Calu3 (cell line): ENCODE measurements around the gene TBRG4. TPM values are rescaled to one million over a fixed set of nuclear protein-coding genes. Genes with fewer than 3 reads are reported as not detected.

ENCODE experiments used
- BruUV-seq: library from RNA; stranded (reverse); fragments of 400-500 nt; replicated peaks from 2 replicates; lab custom pipeline; 2021; lab: Mats Ljungman, UMichigan
- CTCF ChIA-PET: fragments of 300-600 bp; sonication (Branson Sonifier 250); formaldehyde crosslinking; loops from one replicate; lab custom pipeline; 2022; ENCODE audit warnings: antibody characterized with exemption; lab: Charles Lee
- DNase-seq: peaks from one replicate; pipeline ENCODE4 v3.0.0; 2022
- H3K27ac Mint-ChIP-seq: one replicate; pipeline ENCODE4 v1.8.0; 2022; ENCODE audit warnings: mixed read lengths; ENCODE audit not compliant: unreplicated experiment
- H3K27me3 Mint-ChIP-seq: one replicate; pipeline ENCODE4 v1.8.0; 2022; ENCODE audit warnings: mixed read lengths; ENCODE audit not compliant: unreplicated experiment
- H3K36me3 Mint-ChIP-seq: one replicate; pipeline ENCODE4 v1.8.0; 2022; ENCODE audit warnings: mild to moderate bottlenecking, moderate library complexity, mixed read lengths; ENCODE audit not compliant: insufficient read depth, unreplicated experiment
- H3K4me1 Mint-ChIP-seq: one replicate; pipeline ENCODE4 v1.8.0; 2022; ENCODE audit warnings: mild to moderate bottlenecking, low read depth, mixed read lengths; ENCODE audit not compliant: unreplicated experiment
- H3K4me3 Mint-ChIP-seq: one replicate; pipeline ENCODE4 v1.8.0; 2022; ENCODE audit warnings: mild to moderate bottlenecking, low read depth, moderate library complexity, mixed read lengths; ENCODE audit not compliant: unreplicated experiment
- H3K9me3 Mint-ChIP-seq: one replicate; pipeline ENCODE4 v1.8.0; 2022; ENCODE audit warnings: low read depth, mixed read lengths; ENCODE audit not compliant: unreplicated experiment
- CTCF ChIP-seq: fragments of 200-600 bp; IDR thresholded peaks from one replicate; pipeline ENCODE4 v1.8.0; 2022; ENCODE audit warnings: antibody characterized with exemption; ENCODE audit not compliant: unreplicated experiment
- intact Hi-C: fragments of 100-400 bp; cut with micrococcal nuclease; formaldehyde crosslinking; loops from one replicate; pipeline ENCODE4 v1.10.0; 2022; ENCODE audit not compliant: unreplicated experiment
- total RNA-seq: library from RNA; stranded (reverse); gene quantifications from 2 replicates; pipeline ENCODE4 v1.2.3, GENCODE V29; 2022

TBRG4 gene
- total RNA-seq, 1 experiment from 2014 or later = 191 TPM

DNA sequence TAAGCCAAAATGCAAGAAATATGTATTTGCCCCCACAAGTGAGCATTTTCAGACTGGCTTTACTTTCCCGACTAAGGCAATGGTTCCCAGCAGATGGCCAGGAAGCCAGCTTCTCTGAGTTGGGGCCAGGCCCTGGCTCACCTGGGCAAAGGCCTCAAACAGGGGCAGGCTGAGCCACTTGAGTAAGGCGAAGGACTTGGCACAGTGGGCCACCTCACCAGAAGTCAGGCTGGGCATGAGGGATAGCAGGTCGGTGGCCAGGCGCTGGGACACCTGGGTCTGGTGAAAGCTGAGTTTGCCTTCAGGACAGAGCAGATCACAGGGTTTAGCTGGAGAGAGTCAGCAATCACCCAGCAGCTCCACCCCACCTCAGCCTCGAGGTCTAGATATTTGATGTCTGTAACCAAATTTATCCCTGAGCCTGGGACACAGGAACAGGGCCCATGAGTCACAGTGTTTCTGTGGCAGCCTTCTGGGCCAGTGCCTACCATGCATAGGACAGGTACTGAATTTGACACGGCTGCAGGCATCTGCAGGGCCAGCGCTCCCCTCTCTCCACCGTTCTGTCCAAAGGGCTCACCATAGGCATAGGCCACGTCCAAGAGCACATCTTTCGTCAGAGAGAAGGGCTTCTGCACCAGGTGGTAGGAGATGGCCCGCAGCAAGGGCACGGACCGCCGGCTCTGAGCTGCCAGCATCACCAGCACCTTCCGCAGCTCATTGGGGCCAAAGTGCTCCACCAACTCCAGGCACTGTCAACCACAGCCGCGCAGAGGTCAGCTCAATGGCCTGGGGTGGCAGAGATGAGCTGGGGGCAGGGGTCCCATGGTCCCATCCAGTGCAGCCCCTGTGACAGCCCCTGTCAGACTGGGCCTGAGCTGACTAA lies 7.3 kb downstream of the TBRG4 start:
- H3K36me3 Mint-ChIP-seq = peaks cover 77% of the 10 kb centered on the region
- peaks cover 21% of the 10 kb centered on the region for H3K4me1 Mint-ChIP-seq
- no peaks in the 10 kb centered on the region for H3K27me3 Mint-ChIP-seq
- BruUV-seq = no TSS peak
- no peak overlapping the region for H3K4me3 Mint-ChIP-seq
- no peak for DNase-seq
- intact Hi-C loops = no loop called here
- H3K9me3 Mint-ChIP-seq = no peaks in the 10 kb centered on the region
- TF ChIP-seq CTCF = no peak
- CTCF ChIA-PET = no interaction called here
- no peak overlapping the region for H3K27ac Mint-ChIP-seq

DNA sequence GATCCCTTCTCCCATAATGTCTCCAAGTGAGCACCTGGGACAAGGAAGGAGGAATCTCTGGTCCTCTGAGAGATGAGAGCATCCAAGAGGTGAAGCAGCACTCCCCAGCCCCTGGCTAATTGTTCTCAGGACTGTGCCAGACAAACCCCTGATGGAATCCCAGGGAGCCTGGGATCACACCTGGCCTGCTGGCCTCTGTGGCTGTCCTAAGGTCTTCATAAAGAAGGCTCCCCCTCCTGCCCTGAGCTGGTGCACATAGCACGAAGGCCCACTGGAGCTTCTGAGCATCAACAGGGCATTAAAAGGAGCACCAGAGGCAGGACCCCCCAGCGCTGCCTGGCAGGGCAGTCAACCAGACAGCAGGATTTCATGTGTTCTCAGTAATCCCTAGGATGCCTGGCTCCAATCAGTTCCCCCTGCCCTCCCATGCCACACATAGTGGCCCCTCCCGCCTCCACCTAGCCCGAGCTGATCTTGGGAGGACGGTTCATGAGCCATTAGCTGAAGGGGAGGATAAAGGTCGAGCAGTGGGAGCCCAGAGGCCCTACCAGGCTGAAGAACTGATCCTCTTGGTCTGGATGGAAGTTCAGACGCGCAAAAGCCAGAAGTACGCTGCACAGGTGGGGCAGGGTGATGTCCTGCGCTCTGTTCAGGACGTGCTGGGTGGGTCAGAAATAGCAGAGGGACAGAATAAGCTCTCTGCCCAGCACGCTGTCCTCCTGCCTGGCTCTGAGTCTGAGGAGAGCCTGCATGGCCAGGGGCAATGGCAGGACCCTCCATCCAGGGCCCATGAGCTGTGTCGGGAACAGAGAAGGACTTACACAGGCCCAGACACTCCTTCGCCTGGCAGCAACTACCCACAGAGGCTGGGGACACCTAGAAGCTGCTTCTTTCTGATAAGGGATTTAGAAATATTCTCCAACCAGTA lies 8.4 kb downstream of the TBRG4 start:
- no peak for DNase-seq
- Mint-ChIP-seq H3K4me3 (no peak overlapping the region), H3K9me3 (no peaks in the 10 kb centered on the region), H3K27me3 (no peaks in the 10 kb centered on the region), H3K4me1 (peaks cover 11% of the 10 kb centered on the region), H3K27ac (no peak overlapping the region), H3K36me3 (peaks cover 72% of the 10 kb centered on the region)
- intact Hi-C loops = no loop called here
- TF ChIP-seq CTCF = no peak
- no TSS peak for BruUV-seq
- CTCF ChIA-PET = interaction anchor here (0.6 kb wide), 2 partner anchors 11 to 18 kb away, joined by 3 read pairs; no protein-coding TSS in a partner anchor

DNA sequence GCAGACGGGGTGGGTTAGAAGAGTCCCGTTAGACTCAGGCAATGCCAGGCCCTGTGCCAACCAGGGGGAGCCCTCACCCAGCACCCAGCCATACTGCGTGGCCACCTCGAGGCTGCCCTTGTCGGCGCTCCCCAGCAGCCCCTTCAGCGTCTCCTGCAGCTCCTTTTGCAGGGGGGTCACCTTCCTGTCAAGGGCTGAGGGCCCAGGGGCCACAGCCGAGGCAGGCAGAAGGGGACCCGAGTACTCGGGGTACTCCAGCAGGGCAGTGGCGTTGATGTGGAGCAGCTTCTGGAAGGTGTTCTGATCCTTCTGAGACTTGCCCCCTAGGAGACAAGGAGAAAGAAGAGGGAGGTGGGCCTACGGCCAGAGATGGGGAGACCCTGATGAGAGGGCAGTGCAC lies 9.7 kb downstream of the TBRG4 start:
- no peak for DNase-seq
- no peaks in the 10 kb centered on the region for H3K27me3 Mint-ChIP-seq
- peaks cover 60% of the 10 kb centered on the region for H3K36me3 Mint-ChIP-seq
- H3K4me3 Mint-ChIP-seq = no peak overlapping the region
- intact Hi-C loops = no loop called here
- TF ChIP-seq CTCF = no peak
- CTCF ChIA-PET = no interaction called here
- no peaks in the 10 kb centered on the region for H3K9me3 Mint-ChIP-seq
- BruUV-seq = no TSS peak
- no peaks in the 10 kb centered on the region for H3K4me1 Mint-ChIP-seq
- no peak overlapping the region for H3K27ac Mint-ChIP-seq

DNA sequence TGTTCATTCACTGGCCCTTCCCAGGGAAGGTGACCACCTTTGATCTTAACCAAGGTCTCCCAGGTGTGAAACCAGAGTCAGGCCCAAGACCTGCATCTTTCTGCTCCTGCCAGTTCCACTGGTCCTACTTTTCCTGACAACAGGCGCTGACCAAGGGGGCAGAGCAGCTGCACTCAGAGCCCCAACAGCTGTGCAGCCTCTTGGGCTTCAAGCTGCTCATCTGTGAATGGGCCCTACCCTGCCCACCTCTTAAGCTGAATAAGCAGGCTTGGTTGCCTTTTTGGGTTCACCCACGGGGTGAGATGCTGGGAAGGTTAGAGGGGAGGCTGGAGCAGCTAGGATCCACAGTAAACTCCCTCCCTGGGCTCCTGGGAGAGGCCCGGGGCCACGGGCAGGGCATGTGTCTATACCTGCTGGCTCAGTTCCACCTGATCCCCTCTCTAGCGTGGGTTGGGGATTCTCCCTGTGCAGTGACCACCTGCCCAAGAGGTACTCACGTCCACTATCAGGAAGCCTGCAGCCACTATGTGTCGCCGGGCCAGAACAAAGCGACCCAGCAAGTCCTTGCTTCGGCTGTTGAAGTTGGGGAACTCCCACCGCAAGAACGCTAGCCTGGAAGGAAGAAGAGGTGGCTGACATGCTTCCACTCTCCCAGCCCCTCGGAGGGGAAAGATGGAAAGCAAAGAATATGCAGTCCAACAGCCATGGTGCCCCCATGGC lies 10.6 kb downstream of the TBRG4 start:
- no peak for DNase-seq
- Mint-ChIP-seq H3K36me3 (peaks cover 52% of the 10 kb centered on the region), H3K9me3 (no peaks in the 10 kb centered on the region), H3K27me3 (no peaks in the 10 kb centered on the region), H3K27ac (peak overlapping the region; percentile 11), H3K4me3 (no peak overlapping the region), H3K4me1 (no peaks in the 10 kb centered on the region)
- BruUV-seq = no TSS peak
- intact Hi-C loops = no loop called here
- TF ChIP-seq CTCF = no peak
- CTCF ChIA-PET = no interaction called here
